A549 (cell line): ENCODE data around the gene TMOD4. TPM values are rescaled to one million over a fixed set of nuclear protein-coding genes. Genes with fewer than 3 reads are reported as not detected.
A peak's percentile ranks its signal among the peaks of the same experiment; 100 is the strongest.
"Not testable (repeated sequence)": the region's sequence is repeated elsewhere in the genome, so short reads cannot be mapped to it uniquely, and the experiment has no call there.

Source experiments
- ATAC-seq, 2 experiments: fragments of 200-7000 bp in 1 of 2; fragments of >200 bp in 1 of 2; cut with Nextera tagmentation in 1 of 2; cut with Tn5 transposase in 1 of 2; 3 replicates each; pipeline versions ENCODE4 v1.8.0 to v1.9.1; 2018 to 2020; ENCODE audit warnings: mild to moderate bottlenecking in 1 of 2, moderate library complexity in 1 of 2
- CTCF ChIA-PET: fragments of 300-600 bp; sonication (Branson Sonifier 250); formaldehyde crosslinking; extraction: SDS; loops from one replicate; lab custom pipeline; 2021; ENCODE audit warnings: antibody characterized with exemption, inconsistent platforms; lab: Yijun Ruan, JAX
- POLR2A ChIA-PET: fragments of 350-600 bp; formaldehyde crosslinking; extraction: SDS; loops from one replicate; lab custom pipeline; 2021; ENCODE audit warnings: antibody characterized with exemption, inconsistent platforms; lab: Yijun Ruan, JAX
- DNase-seq, 2 experiments: peaks; one replicate each; pipeline versions ENCODE4 v3.0.0 to v3.0.0-alpha.2; 2011 to 2016; ENCODE audit warnings: low read depth in 1 of 2, low spot score in 1 of 2
- FAIRE-seq: peaks from 2 replicates; lab custom pipeline; 2011; peaks lifted over from hg19 to GRCh38; lab: Jason Lieb, UNC
- H3K27ac ChIP-seq, 2 experiments: fragments of >200 bp; sonication (Bioruptor Twin); formaldehyde crosslinking; 3 replicates each; pipeline ENCODE4 v1.5.1; 2016 to 2017
- H3K4me1 ChIP-seq: fragments of >200 bp; sonication (Bioruptor Twin); formaldehyde crosslinking; 3 replicates; pipeline ENCODE4 v1.6.1; 2016
- H3K4me2 ChIP-seq: fragments of >200 bp; sonication (Bioruptor Twin); formaldehyde crosslinking; 3 replicates; pipeline ENCODE4 v1.6.1; 2016
- H3K4me3 ChIP-seq: fragments of >200 bp; sonication (Bioruptor Twin); formaldehyde crosslinking; 3 replicates; pipeline ENCODE4 v1.5.1; 2016
- H3K9me3 ChIP-seq: fragments of >200 bp; sonication (Bioruptor Twin); formaldehyde crosslinking; 3 replicates; pipeline ENCODE4 v1.6.1; 2016
- BHLHE40 ChIP-seq: IDR thresholded peaks from 2 replicates; pipeline ENCODE4 v1.6.1; 2012; ENCODE audit warnings: low read depth, low read length, inconsistent platforms
- CBX2 ChIP-seq: fragments of 200-600 bp; sonication (generic); IDR thresholded peaks from 2 replicates; pipeline ENCODE4 v1.6.1; 2016; ENCODE audit warnings: low read depth, mild to moderate bottlenecking, borderline replicate concordance
- CEBPB ChIP-seq, 2 experiments: fragments of >200 bp in 1 of 2; sonication (Bioruptor Twin) in 1 of 2; formaldehyde crosslinking in 1 of 2; IDR thresholded peaks; 2 replicates each; pipeline ENCODE4 v1.6.1; 2012 to 2016
- CHD4 ChIP-seq: fragments of 200-600 bp; sonication (generic); IDR thresholded peaks from 2 replicates; pipeline ENCODE4 v1.6.1; 2016; ENCODE audit warnings: antibody characterized with exemption, mild to moderate bottlenecking, borderline replicate concordance
- FOSL2 ChIP-seq, 2 experiments: fragments of 450-650 bp in 1 of 2; fragments of >200 bp in 1 of 2; sonication (Bioruptor Twin) in 1 of 2; formaldehyde crosslinking; IDR thresholded peaks; 2 replicates each; pipeline versions ENCODE4 v1.5.0 to v1.6.1; 2016 to 2020; ENCODE audit warnings: mild to moderate bottlenecking in 1 of 2, moderate library complexity in 1 of 2
- FOXS1 ChIP-seq: fragments of 250-450 bp; sonication (Bioruptor Pico); IDR thresholded peaks from 2 replicates; pipeline ENCODE4 v1.5.0; 2020; ENCODE audit warnings: mild to moderate bottlenecking, moderate library complexity
- GATA3 ChIP-seq: IDR thresholded peaks from 2 replicates; pipeline ENCODE4 v1.6.1; 2012; ENCODE audit warnings: borderline replicate concordance
- HOXA7 ChIP-seq: fragments of 250-450 bp; sonication (Bioruptor Pico); IDR thresholded peaks from 2 replicates; pipeline ENCODE4 v1.5.0; 2020; ENCODE audit warnings: mild to moderate bottlenecking, moderate library complexity
- HOXB13 ChIP-seq: fragments of 250-450 bp; sonication (Bioruptor Pico); IDR thresholded peaks from 2 replicates; pipeline ENCODE4 v1.5.0; 2020; ENCODE audit warnings: low read depth, mild to moderate bottlenecking, moderate library complexity
- KDM1A ChIP-seq: fragments of 200-600 bp; sonication (generic); IDR thresholded peaks from 2 replicates; pipeline ENCODE4 v1.6.1; 2016; ENCODE audit warnings: low read depth, mild to moderate bottlenecking
- MAFK ChIP-seq: fragments of 450-650 bp; IDR thresholded peaks from 2 replicates; pipeline ENCODE4 v1.6.1; 2014; ENCODE audit not compliant: partially characterized antibody
- POLR2A ChIP-seq: IDR thresholded peaks from 2 replicates; pipeline ENCODE4 v1.6.1; 2012; ENCODE audit warnings: mild to moderate bottlenecking, low read length
- RAD21 ChIP-seq, 2 experiments: fragments of >200 bp in 1 of 2; sonication (Bioruptor Twin) in 1 of 2; formaldehyde crosslinking in 1 of 2; IDR thresholded peaks in 1 of 2; conservative IDR thresholded peaks in 1 of 2; 2 replicates in 1 of 2; 3 replicates in 1 of 2; pipeline ENCODE4 v1.6.1; 2012 to 2018; ENCODE audit warnings: inconsistent platforms in 1 of 2
- RARB ChIP-seq: fragments of 250-450 bp; sonication (Bioruptor Pico); IDR thresholded peaks from 2 replicates; pipeline ENCODE4 v1.8.0; 2021; ENCODE audit warnings: mild to moderate bottlenecking, moderate library complexity
- RCOR1 ChIP-seq: fragments of 150-350 bp; IDR thresholded peaks from 2 replicates; pipeline ENCODE4 v1.6.1; 2014; ENCODE audit warnings: antibody characterized with exemption, low read length, low read depth
- RFX5 ChIP-seq: fragments of 450-650 bp; IDR thresholded peaks from 2 replicates; pipeline ENCODE4 v1.7.1; 2014; ENCODE audit warnings: antibody characterized with exemption, mild to moderate bottlenecking, moderate library complexity
- RNF2 ChIP-seq: fragments of 200-600 bp; sonication (generic); IDR thresholded peaks from 2 replicates; pipeline ENCODE4 v1.6.1; 2016; ENCODE audit warnings: low read depth, mild to moderate bottlenecking, antibody characterized with exemption, moderate library complexity, borderline replicate concordance
- WGBS: methylation state at CpG from one replicate; pipeline ENCODE4 v1.1.6; 2017; ENCODE audit errors: missing lambda C conversion rate; 5-methylcytosine and 5-hydroxymethylcytosine counted together
- polyA plus RNA-seq, 4 experiments: library from polyadenylated mRNA; depleted of rRNA in 3 of 4; stranded (reverse); fragments of >200 nt; fragmentation: RNase III in 1 of 4; extraction: RNeasy Plus Mini Kit Qiagen cat#74134 plus additional on column Dnase treatment in 1 of 4; gene quantifications; 2 replicates in 3 of 4; 3 replicates in 1 of 4; pipeline ENCODE4 v1.2.3, GENCODE V29; 2011 to 2017

Gene TMOD4
- polyA plus RNA-seq, 2 of the 4 experiments (the other 2 are of a cell fraction) = 0.30 to 0.49 TPM

GRCh38 chr1:151211972-151212705 lies 36.4 kb upstream of the TMOD4 start (continued):
- TF ChIP-seq MAFK (no peak), CEBPB (IDR thresholded peaks at IDR 0.05) (no peak), RAD21 (conservative IDR thresholded peaks at IDR 0.05 in 1 of 2, IDR thresholded peaks at IDR 0.05 in 1 of 2) (no peak)

- DNase-seq (no peak), ATAC-seq (no peak), FAIRE-seq (no peak)
- WGBS = 70% methylated on average over 1 of the region's 1 CpG
- Histone ChIP-seq H3K9me3 (no peaks in the 10 kb centered on the region), H3K4me1 (peaks cover 4% of the 10 kb centered on the region; the same call in 1 of the 3 replicates), H3K27ac (no peak overlapping the region), H3K4me3 (no peak overlapping the region), H3K4me2 (no peak overlapping the region)
- TF ChIP-seq CBX2 (no peak), HOXA7 (CRISPR knock-in tag) (no peak), RCOR1 (no peak), CHD4 (no peak), HOXB13 (CRISPR knock-in tag) (no peak), BHLHE40 (no peak), POLR2A (no peak), RNF2 (no peak), FOXS1 (no peak), RFX5 (no peak), GATA3 (no peak), KDM1A (no peak), RARB (CRISPR knock-in tag) (no peak)
- CTCF ChIA-PET = interaction anchor here (0.9 to 2.7 kb wide), 3 partner anchors 10 to 130 kb away, joined by 3 to 8 read pairs (median 4); no protein-coding TSS in a partner anchor
- POLR2A ChIA-PET = no interaction called here
These were observed 35.0 kb upstream of the TMOD4 start for GRCh38 chr1:151210830-151211229.

DNA sequence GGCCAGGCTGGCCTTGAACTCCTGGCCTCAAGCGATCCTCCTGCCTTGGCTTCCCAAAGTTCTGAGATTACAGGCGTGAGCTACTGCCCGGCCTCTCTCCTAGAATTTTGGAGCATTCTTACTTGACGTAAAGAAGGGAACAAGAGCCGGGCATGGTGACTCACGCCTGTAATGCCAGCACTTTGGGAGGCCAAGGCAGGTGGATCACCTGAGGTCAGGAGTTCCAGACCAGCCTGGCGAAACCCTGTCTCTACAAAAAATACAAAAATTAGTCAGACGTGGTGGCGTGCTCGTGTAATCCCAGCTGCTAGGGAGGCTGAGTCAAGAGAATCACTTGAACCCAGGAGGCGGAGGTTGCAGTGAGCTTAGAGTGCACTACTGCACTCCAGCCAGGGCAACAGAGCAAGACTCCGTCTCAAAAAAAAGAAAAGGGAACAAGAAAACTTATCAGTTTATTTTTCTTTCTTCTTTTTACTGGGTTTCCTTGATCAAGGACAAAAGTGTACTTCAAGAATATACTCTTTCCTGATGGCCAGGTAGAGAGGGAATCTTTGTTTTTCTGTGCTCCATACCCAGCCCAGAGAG lies 29.7 kb upstream of the TMOD4 start:
- not testable (repeated sequence) for H3K4me3 ChIP-seq, H3K9me3 ChIP-seq, H3K27ac ChIP-seq, DNase-seq, ATAC-seq, H3K4me2 ChIP-seq, FAIRE-seq
- peaks cover 11% of the 10 kb centered on the region; the same call in 1 of the 3 replicates for H3K4me1 ChIP-seq
- CTCF ChIA-PET = interaction anchor here (1.1 to 1.6 kb wide), 2 partner anchors 46 to 108 kb away, joined by 3 read pairs; no protein-coding TSS in a partner anchor
- POLR2A ChIA-PET = interaction anchor here (0.7 kb wide), 1 partner anchor 13 kb away, joined by 4 read pairs; no protein-coding TSS in a partner anchor
- WGBS = 91% methylated on average over 12 of the region's 12 CpGs

DNA sequence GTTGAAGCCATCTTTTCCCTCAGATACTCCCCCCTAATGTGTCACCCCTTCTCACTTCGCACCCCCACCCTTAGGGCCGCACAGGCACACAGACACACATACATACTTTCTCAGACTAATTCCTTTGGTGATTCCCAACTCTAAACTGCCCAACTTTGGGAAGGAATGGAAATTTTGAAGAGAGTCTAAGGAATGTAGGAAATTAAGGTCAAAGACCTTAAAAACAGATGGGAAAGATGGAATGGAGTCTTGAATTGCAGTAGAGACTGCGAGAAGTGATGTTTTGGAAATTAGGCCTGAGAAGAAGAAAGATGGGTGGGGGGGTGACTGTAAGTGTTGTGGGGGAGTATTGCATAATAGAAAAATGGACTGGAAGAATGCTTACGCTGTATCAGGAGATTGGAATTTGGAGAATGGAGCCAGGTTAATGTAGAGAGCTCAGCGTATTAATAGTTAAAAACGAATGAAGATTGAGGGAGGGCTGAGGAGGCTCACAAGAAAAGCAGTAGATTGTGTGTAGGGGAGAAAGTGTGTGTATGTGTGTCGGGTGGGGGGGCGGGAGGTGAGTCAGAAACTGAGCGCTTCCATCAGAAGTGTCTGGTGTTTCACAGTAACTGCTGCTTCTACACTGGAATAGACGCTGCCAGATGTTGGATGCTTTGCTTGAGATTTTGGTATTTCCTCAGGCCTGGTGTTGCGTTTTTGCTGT lies 24.2 kb upstream of the TMOD4 start:
- H3K4me3 ChIP-seq = peak overlapping the region; percentile 78
- peaks cover 23% of the 10 kb centered on the region for H3K4me1 ChIP-seq
- peak; percentile 46 to 54 for DNase-seq
- no peak for ATAC-seq
- POLR2A ChIA-PET = interaction anchor here (1.8 kb wide), 1 partner anchor 10 kb away, joined by 4 read pairs; the partner anchor contains the start of gene VPS72
- no peaks in the 10 kb centered on the region for H3K9me3 ChIP-seq
- peak overlapping the region; percentile 95 for H3K27ac ChIP-seq
- WGBS = 6% methylated on average over 10 of the region's 11 CpGs
- CTCF ChIA-PET = interaction anchor here (0.6 to 5.8 kb wide), 5 partner anchors 11 to 141 kb away, joined by 3 to 48 read pairs (median 3); partner anchors contain the start of gene VPS72
- FAIRE-seq = no peak
- peak overlapping the region; percentile 87 for H3K4me2 ChIP-seq
- TF ChIP-seq HOXA7 (CRISPR knock-in tag) = 0 out of 2 replicates have a peak, but pooled peaks have one; percentile 13
- TF ChIP-seq KDM1A = no peak
- TF ChIP-seq CEBPB (IDR thresholded peaks at IDR 0.05) = peak; percentile 71 to 89
- no peak for TF ChIP-seq FOSL2 (IDR thresholded peaks at IDR 0.05)
- peak; percentile 34 for TF ChIP-seq FOSL2 (CRISPR knock-in tag; IDR thresholded peaks at IDR 0.05)
- TF ChIP-seq, all 56 proteins: peak for 3
